Posterior vena cava (tissue), 2 donors: ENCODE data around the gene DNAL1. TPM values are rescaled to one million over a fixed set of nuclear protein-coding genes. Genes with fewer than 3 reads are reported as not detected.

ENCODE experiments used
- DNase-seq: peaks from one replicate; pipeline ENCODE4 v3.0.0-alpha.2; 2020; ENCODE audit warnings: low spot score
- intact Hi-C, 2 donors: fragments of 100-400 bp; cut with DNase I; formaldehyde crosslinking; loops; one replicate each; pipeline versions ENCODE4 v1.14.1 to v1.14.2; 2022 to 2023
- total RNA-seq, 2 donors: library from RNA; stranded (reverse); fragmentation: NEBNext Ultra II Directional; extraction: Animal tissue kit (Norgen Biotek cat#: 25700); gene quantifications; one replicate each; pipeline ENCODE4 v1.2.1, GENCODE V29; 2021
- donor health status: DM: yes; HTN: yes; CAD: no.
- donor health status: DM: yes; HTN: yes; CAD: no.

The DNAL1 gene
- total RNA-seq, 2 donors from 2014 or later, result 20.2 to 32.7 TPM

GRCh38 chr14:73749706-73750530 lies 105.1 kb downstream of the DNAL1 start:
- DNase-seq, result no peak
- intact Hi-C loops, result no loop called here

- DNase-seq, result no peak
- intact Hi-C loops, result no loop called here
These were observed 105.7 kb downstream of the DNAL1 start for GRCh38 chr14:73750531-73750901.

GRCh38 chr14:73751157-73751691 lies 106.4 kb downstream of the DNAL1 start:
- intact Hi-C loops, result no loop called here
- DNase-seq, result no peak

- intact Hi-C loops, result no loop called here
- no peak for DNase-seq
These were observed 107.7 kb downstream of the DNAL1 start for GRCh38 chr14:73752297-73752992.

Other genes with a start within 250 kb of the DNAL1 start
- gene NUMB, start 186.4 kb upstream of the DNAL1 start, total RNA-seq, result 10 to 100 TPM; 68.7 to 76.5 TPM
- gene RIOX1, start 154.1 kb upstream of the DNAL1 start, total RNA-seq, result 1 to 10 TPM; 9.2 to 9.3 TPM
- 10 to 100 TPM in 1 of 2 donors, 1 to 10 TPM in 1; 8.5 to 18.4 TPM for gene ACOT1, start 107.8 kb upstream of the DNAL1 start, total RNA-seq
- gene HEATR4, start 86.0 kb upstream of the DNAL1 start, total RNA-seq, result 1 to 10 TPM in 1 of 2 donors, under 1 TPM in 1; 0.67 to 1.2 TPM
- gene ACOT2, start 75.8 kb upstream of the DNAL1 start, total RNA-seq, result 10 to 100 TPM; 52.2 to 53.8 TPM
- gene ACOT4, start 53.1 kb upstream of the DNAL1 start, total RNA-seq, result 1 to 10 TPM in 1 of 2 donors, under 1 TPM in 1; 0.33 to 1.8 TPM
- not detected for gene ACOT6, start 32.5 kb upstream of the DNAL1 start, total RNA-seq
- gene PNMA1, start 69.4 kb downstream of the DNAL1 start, total RNA-seq, result 10 to 100 TPM; 64.8 to 88.7 TPM
- gene PTGR2, start 206.8 kb downstream of the DNAL1 start, total RNA-seq, result 1 to 10 TPM; 5.6 to 9.2 TPM
- gene ZNF410, start 241.9 kb downstream of the DNAL1 start, total RNA-seq, result 10 to 100 TPM; 38.6 to 39.2 TPM